SK-N-SH (cell line): ENCODE results near the gene NPS. TPM values are rescaled to one million over a fixed set of nuclear protein-coding genes. Genes with fewer than 3 reads are reported as not detected.

ENCODE experiments used
- CTCF ChIA-PET: fragments of 300-600, 350-600 bp; formaldehyde crosslinking; extraction: SDS; loops from one replicate; lab custom pipeline; 2021; lab: Yijun Ruan, JAX
- POLR2A ChIA-PET: fragments of 350-600 bp; sonication (Branson Sonifier 250); formaldehyde crosslinking; extraction: SDS; loops from one replicate; lab custom pipeline; 2020; ENCODE audit warnings: antibody characterized with exemption, inconsistent platforms; lab: Yijun Ruan, JAX
- DNase-seq: peaks from one replicate; pipeline ENCODE4 v3.0.0; 2012
- H2AFZ ChIP-seq: fragments of 200-600 bp; sonication (generic); 2 replicates; pipeline ENCODE4 v1.8.1; 2016; ENCODE audit warnings: antibody characterized with exemption, mild to moderate bottlenecking, low read depth
- H3F3A ChIP-seq: fragments of 200-600 bp; sonication (generic); replicated peaks from 2 replicates; pipeline ENCODE3; 2016; ENCODE audit warnings: antibody characterized with exemption, mild to moderate bottlenecking; ENCODE audit not compliant: insufficient read depth
- H3K27ac ChIP-seq, 2 experiments: fragments of 200-500 bp in 1 of 2; fragments of 200-600 bp in 1 of 2; sonication (Bioruptor generic) in 1 of 2; sonication (generic), shearing (Covaris generic) in 1 of 2; 2 replicates each; pipeline versions ENCODE4 v1.5.1 to v1.6.1; 2014 to 2016; ENCODE audit warnings: low read depth in 2 of 2, inconsistent platforms in 1 of 2, low read length in 1 of 2, mild to moderate bottlenecking in 1 of 2, mixed read lengths in 1 of 2
- H3K27me3 ChIP-seq: fragments of 200-600 bp; sonication (generic), shearing (Covaris generic); 2 replicates; pipeline ENCODE4 v1.6.1; 2016; ENCODE audit warnings: mixed run types; ENCODE audit not compliant: insufficient read depth
- H3K36me3 ChIP-seq, 2 experiments: fragments of 200-500 bp in 1 of 2; fragments of 200-600 bp in 1 of 2; sonication (Bioruptor generic) in 1 of 2; sonication (generic) in 1 of 2; replicated peaks in 1 of 2; 2 replicates each; pipeline versions ENCODE3 to v1.5.1; 2014 to 2016; ENCODE audit warnings: low read length in 1 of 2, mild to moderate bottlenecking in 1 of 2; ENCODE audit not compliant: insufficient read depth in 2 of 2, control insufficient read depth in 1 of 2
- H3K4me1 ChIP-seq, 2 experiments: fragments of 200-500 bp in 1 of 2; fragments of 200-600 bp in 1 of 2; sonication (Bioruptor generic) in 1 of 2; sonication (generic), shearing (Covaris generic) in 1 of 2; 2 replicates each; pipeline versions ENCODE4 v1.5.1 to v1.6.1; 2014 to 2016; ENCODE audit warnings: low read depth in 1 of 2, low read length in 1 of 2, mixed run types in 1 of 2; ENCODE audit not compliant: insufficient read depth in 2 of 2, control insufficient read depth in 1 of 2
- H3K4me2 ChIP-seq: fragments of 200-600 bp; sonication (generic), shearing (Covaris generic); 2 replicates; pipeline ENCODE4 v1.6.1; 2017; ENCODE audit warnings: mixed run types
- H3K4me3 ChIP-seq, 2 experiments: fragments of 200-500 bp in 1 of 2; fragments of 200-600 bp in 1 of 2; sonication (Bioruptor generic) in 1 of 2; sonication (generic), shearing (Covaris generic) in 1 of 2; 2 replicates each; pipeline versions ENCODE4 v1.5.1 to v1.8.1; 2014 to 2016; ENCODE audit warnings: low read depth in 2 of 2, inconsistent platforms in 1 of 2, low read length in 1 of 2, mild to moderate bottlenecking in 1 of 2, mixed read lengths in 1 of 2, moderate library complexity in 1 of 2
- H3K79me2 ChIP-seq: fragments of 200-600 bp; sonication (generic); 2 replicates; pipeline ENCODE4 v1.8.1; 2017; ENCODE audit warnings: mild to moderate bottlenecking; ENCODE audit not compliant: insufficient read depth
- H3K9ac ChIP-seq: fragments of 200-600 bp; sonication (generic); 2 replicates; pipeline ENCODE4 v1.6.1; 2017; ENCODE audit warnings: mixed run types
- H3K9me2 ChIP-seq: fragments of 200-600 bp; sonication (generic); 2 replicates; pipeline ENCODE4 v1.6.1; 2017; ENCODE audit warnings: mixed run types
- H3K9me3 ChIP-seq: fragments of 200-600 bp; sonication (generic); 2 replicates; pipeline ENCODE4 v1.6.1; 2017; ENCODE audit warnings: mixed run types, mild to moderate bottlenecking, moderate library complexity
- H4K20me1 ChIP-seq: fragments of 200-600 bp; sonication (generic); 2 replicates; pipeline ENCODE4 v1.6.1; 2017; ENCODE audit warnings: mild to moderate bottlenecking, mixed run types; ENCODE audit not compliant: insufficient read depth
- ELF1 ChIP-seq: IDR thresholded peaks from 2 replicates; pipeline ENCODE4 v1.4.0; 2012
- EP300 ChIP-seq, 2 experiments: IDR thresholded peaks; 2 replicates each; pipeline versions ENCODE4 v1.4.0 to v1.6.1; 2012; ENCODE audit warnings: borderline replicate concordance in 1 of 2, low read depth in 1 of 2, low read length in 1 of 2
- EZH2phosphoT487 ChIP-seq: fragments of 200-600 bp; sonication (generic); IDR thresholded peaks from 2 replicates; pipeline ENCODE4 v1.6.1; 2017; ENCODE audit warnings: low read depth, mixed run types, mild to moderate bottlenecking, antibody characterized with exemption, moderate library complexity, borderline replicate concordance
- FOSL2 ChIP-seq: IDR thresholded peaks from 2 replicates; pipeline ENCODE4 v1.4.0; 2012; ENCODE audit warnings: low read depth, mild to moderate bottlenecking, moderate library complexity, borderline replicate concordance
- FOXJ3 ChIP-seq: sonication (generic); formaldehyde crosslinking; IDR thresholded peaks from 2 replicates; pipeline ENCODE4 v1.5.1; 2020; ENCODE audit warnings: mild to moderate bottlenecking, missing genetic modification reagents
- FOXM1 ChIP-seq: IDR thresholded peaks from 2 replicates; pipeline ENCODE4 v1.4.0; 2012; ENCODE audit warnings: low read depth, mild to moderate bottlenecking
- GATA2 ChIP-seq: sonication (generic); formaldehyde crosslinking; IDR thresholded peaks from 2 replicates; pipeline ENCODE4 v1.5.0; 2020; ENCODE audit warnings: mild to moderate bottlenecking, missing genetic modification reagents
- JUND ChIP-seq: IDR thresholded peaks from 2 replicates; pipeline ENCODE4 v1.4.0; 2012
- MAX ChIP-seq: IDR thresholded peaks from 2 replicates; pipeline ENCODE4 v1.4.0; 2012; ENCODE audit warnings: low read depth
- MXI1 ChIP-seq: IDR thresholded peaks from 2 replicates; pipeline ENCODE4 v1.6.1; 2012; ENCODE audit warnings: mild to moderate bottlenecking, low read depth, low read length, improper control_type of control experiment
- NFIC ChIP-seq: IDR thresholded peaks from 2 replicates; pipeline ENCODE4 v1.4.0; 2012; ENCODE audit warnings: borderline replicate concordance
- POLR2AphosphoS5 ChIP-seq: IDR thresholded peaks from 2 replicates; pipeline ENCODE4 v1.6.1; 2012; ENCODE audit warnings: low read depth, low read length
- REST ChIP-seq: IDR thresholded peaks from 2 replicates; pipeline ENCODE4 v1.6.1; 2012; ENCODE audit warnings: mild to moderate bottlenecking, low read depth, low read length, moderate library complexity
- RFX5 ChIP-seq: IDR thresholded peaks from 2 replicates; pipeline ENCODE4 v1.6.1; 2012; ENCODE audit warnings: mild to moderate bottlenecking, improper control_type of control experiment, low read length
- SIN3A ChIP-seq: IDR thresholded peaks from 2 replicates; pipeline ENCODE4 v1.6.1; 2012; ENCODE audit warnings: low read depth, mild to moderate bottlenecking, low read length, moderate library complexity, borderline replicate concordance
- SMC3 ChIP-seq: IDR thresholded peaks from 2 replicates; pipeline ENCODE4 v1.6.1; 2012; ENCODE audit warnings: low read depth, low read length, improper control_type of control experiment
- TCF12 ChIP-seq: IDR thresholded peaks from 2 replicates; pipeline ENCODE4 v1.4.0; 2012
- USF1 ChIP-seq: IDR thresholded peaks from 2 replicates; pipeline ENCODE4 v1.4.0; 2012; ENCODE audit warnings: low read depth, borderline replicate concordance
- USF2 ChIP-seq: fragments of 150-350 bp; IDR thresholded peaks from 2 replicates; pipeline ENCODE4 v1.6.1; 2017; ENCODE audit warnings: antibody characterized with exemption, low read length, low read depth, borderline replicate concordance
- ZBTB33 ChIP-seq: IDR thresholded peaks from 2 replicates; pipeline ENCODE4 v1.4.0; 2012; ENCODE audit warnings: low read depth, borderline replicate concordance
- WGBS: methylation state at CpG from one replicate; pipeline ENCODE4 v1.1.6; 2017; ENCODE audit warnings: low lambda C conversion rate; 5-methylcytosine and 5-hydroxymethylcytosine counted together
- polyA plus RNA-seq, 3 experiments: library from polyadenylated mRNA; depleted of rRNA; stranded (reverse); fragments of >200 nt; gene quantifications; 2 replicates each; pipeline ENCODE4 v1.2.3, GENCODE V29; 2012

The NPS gene
- polyA plus RNA-seq, 1 of the 3 experiments (the other 2 are of a cell fraction), result not detected

- Histone ChIP-seq H3K9ac (no peak overlapping the region), H3K4me2 (no peak overlapping the region), H3K27ac (no peak overlapping the region)
- WGBS, result 45% methylated on average over 1 of the region's 1 CpG
- no peak for TF ChIP-seq FOXM1
- TF ChIP-seq POLR2AphosphoS5, result no peak
- no peak for TF ChIP-seq EP300 (IDR thresholded peaks at IDR 0.05; ENCODE audit: borderline replicate concordance in 1 of 2, low read depth in 1 of 2, low read length in 1 of 2)
- TF ChIP-seq JUND, result no peak
- TF ChIP-seq GATA2 (CRISPR knock-in tag), result no peak
- TF ChIP-seq FOXJ3 (CRISPR knock-in tag), result no peak
- no peak for TF ChIP-seq FOSL2
- TF ChIP-seq, all 33 proteins: peak for 0
- no peaks in the 10 kb centered on the region for H3K9me2 ChIP-seq
- no peak overlapping the region for H2AFZ ChIP-seq
- H3F3A ChIP-seq, result no peaks in the 10 kb centered on the region
- H4K20me1 ChIP-seq, result no peaks in the 10 kb centered on the region
- POLR2A ChIA-PET, result no interaction called here
- H3K4me1 ChIP-seq, result no peaks in the 10 kb centered on the region
- no peaks in the 10 kb centered on the region for H3K36me3 ChIP-seq
- H3K27me3 ChIP-seq, result no peaks in the 10 kb centered on the region
- no peaks in the 10 kb centered on the region for H3K79me2 ChIP-seq
- CTCF ChIA-PET, result interaction anchor here (0.7 kb wide), 1 partner anchor 82 kb away, joined by 3 read pairs; no protein-coding TSS in a partner anchor
- no peak overlapping the region for H3K4me3 ChIP-seq
- H3K9me3 ChIP-seq, result no peaks in the 10 kb centered on the region
- no peak for DNase-seq
Measured at GRCh38 chr10:127534496-127534895, 14.6 kb upstream of the NPS start.

GRCh38 chr10:127535802-127536515 lies 13.2 kb upstream of the NPS start:
- no peak overlapping the region for H3K4me2 ChIP-seq
- 36% methylated on average over 8 of the region's 8 CpGs for WGBS
- TF ChIP-seq FOXJ3 (CRISPR knock-in tag), result no peak
- TF ChIP-seq TCF12, result no peak
- TF ChIP-seq EZH2phosphoT487, result no peak
- no peak for TF ChIP-seq ELF1
- TF ChIP-seq USF1, result no peak
- no peak for TF ChIP-seq FOXM1
- TF ChIP-seq USF2, result no peak
- no peak for TF ChIP-seq SIN3A
- TF ChIP-seq MAX, result no peak
- no peak for TF ChIP-seq RFX5
- TF ChIP-seq SMC3, result no peak
- no peak for TF ChIP-seq MXI1
- no peak for TF ChIP-seq FOSL2
- no peak for TF ChIP-seq NFIC
- no peak for TF ChIP-seq GATA2 (CRISPR knock-in tag)
- TF ChIP-seq REST, result no peak
- no peak for TF ChIP-seq JUND
- no peak for TF ChIP-seq ZBTB33

More at GRCh38 chr10:127535802-127536515, 13.2 kb upstream of the NPS start:
- H3K9me2 ChIP-seq, result no peaks in the 10 kb centered on the region
- no peaks in the 10 kb centered on the region for H3K36me3 ChIP-seq
- CTCF ChIA-PET, result no interaction called here
- no peaks in the 10 kb centered on the region for H3K79me2 ChIP-seq
- POLR2A ChIA-PET, result no interaction called here
- H3K27me3 ChIP-seq, result no peaks in the 10 kb centered on the region
- no peak overlapping the region for H3K4me3 ChIP-seq
- H3F3A ChIP-seq, result no peaks in the 10 kb centered on the region
- H3K27ac ChIP-seq, result no peak overlapping the region
- DNase-seq, result no peak
- no peak overlapping the region for H3K9ac ChIP-seq
- H3K9me3 ChIP-seq, result no peaks in the 10 kb centered on the region
- H3K4me1 ChIP-seq, result no peaks in the 10 kb centered on the region
- H4K20me1 ChIP-seq, result no peaks in the 10 kb centered on the region
- no peak overlapping the region for H2AFZ ChIP-seq
